GM12891 (cell line): Measurements from ENCODE around the gene SLC29A4.

ENCODE experiments used
- DNase-seq: peaks from one replicate; pipeline ENCODE4 v3.0.0; 2011; ENCODE audit warnings: low spot score; ENCODE audit not compliant: insufficient read length
- FAIRE-seq: peaks from 2 replicates; lab custom pipeline; 2011; peaks lifted over from hg19 to GRCh38; lab: Jason Lieb, UNC
- PAX5 ChIP-seq: IDR thresholded peaks from 2 replicates; pipeline ENCODE4 v1.6.1; 2011; ENCODE audit warnings: low read length, moderate library complexity, mild to moderate bottlenecking; ENCODE audit not compliant: insufficient read depth, severe bottlenecking
- POLR2A ChIP-seq: IDR thresholded peaks from 2 replicates; pipeline ENCODE4 v1.6.1; 2011; ENCODE audit warnings: low read depth, low read length, control low read depth
- POLR2AphosphoS5 ChIP-seq: IDR thresholded peaks from 2 replicates; pipeline ENCODE4 v1.6.1; 2011; ENCODE audit warnings: low read depth, low read length, control low read depth
- POU2F2 ChIP-seq: IDR thresholded peaks from 2 replicates; pipeline ENCODE4 v1.6.1; 2011; ENCODE audit warnings: low read depth, mild to moderate bottlenecking, control low read depth, low read length, moderate library complexity
- SPI1 ChIP-seq: IDR thresholded peaks from 2 replicates; pipeline ENCODE4 v1.6.1; 2011; ENCODE audit warnings: low read depth, low read length, control low read depth
- TAF1 ChIP-seq: IDR thresholded peaks from 2 replicates; pipeline ENCODE4 v1.6.1; 2011; ENCODE audit warnings: low read depth, low read length, control low read depth

The SLC29A4 gene

DNA sequence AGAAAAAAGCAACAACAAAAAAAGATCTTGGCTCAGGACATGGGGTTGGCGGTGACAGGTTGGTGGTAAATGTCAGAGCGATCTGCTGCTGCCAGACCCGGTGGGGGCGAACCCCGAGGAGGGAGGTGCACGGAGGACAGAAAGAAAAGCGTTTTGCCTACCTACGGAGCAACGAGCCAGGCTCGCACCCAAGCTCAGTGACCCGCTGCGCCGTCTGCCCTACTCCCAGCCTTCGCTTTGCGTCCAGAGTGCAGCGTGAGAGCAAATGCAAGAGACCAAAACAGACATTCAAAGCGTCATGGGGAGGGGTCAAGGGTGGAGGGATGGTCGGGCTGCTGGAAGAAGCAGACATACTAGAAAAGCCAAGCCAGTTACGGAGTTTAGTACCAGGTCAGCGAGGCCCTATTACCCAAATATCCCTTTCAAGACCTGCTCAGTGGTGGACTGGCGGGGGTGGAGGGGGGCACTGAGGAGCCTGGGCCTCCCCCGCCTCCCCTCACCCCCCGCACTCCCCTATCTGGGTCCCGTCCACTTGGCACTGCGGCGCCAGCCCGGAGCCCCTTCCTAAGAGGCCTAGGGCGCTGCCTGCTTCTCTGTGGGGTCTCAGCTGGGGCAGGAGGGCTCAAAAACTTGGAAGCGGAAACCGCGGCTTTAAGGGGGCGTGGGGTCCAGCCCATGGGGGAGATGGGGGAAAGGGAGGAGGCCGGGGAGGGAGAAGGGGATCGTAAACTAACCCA lies 66.9 kb downstream of the SLC29A4 start:
- DNase-seq (no peak), FAIRE-seq (no peak)
- no peak for TF ChIP-seq POLR2AphosphoS5
- no peak for TF ChIP-seq POU2F2
- TF ChIP-seq TAF1: no peak
- TF ChIP-seq PAX5: no peak
- no peak for TF ChIP-seq POLR2A
- TF ChIP-seq SPI1: no peak

DNA sequence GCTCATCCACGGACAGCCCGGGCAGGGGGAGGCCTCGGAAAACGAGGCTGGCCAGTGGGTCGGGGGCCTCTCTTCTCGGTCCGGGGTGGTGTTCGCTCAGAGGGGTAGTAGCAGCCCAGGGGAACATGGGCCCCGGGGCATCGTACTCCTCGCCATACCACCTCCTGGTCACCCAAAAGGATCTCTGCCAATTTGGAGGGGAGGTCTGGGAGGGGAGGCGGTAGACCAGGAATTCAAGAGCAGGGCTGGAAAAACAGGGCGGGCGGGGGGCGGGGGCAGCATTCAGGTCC lies 67.4 kb downstream of the SLC29A4 start:
- no peak for TF ChIP-seq POLR2AphosphoS5
- FAIRE-seq: no peak
- no peak for DNase-seq

DNA sequence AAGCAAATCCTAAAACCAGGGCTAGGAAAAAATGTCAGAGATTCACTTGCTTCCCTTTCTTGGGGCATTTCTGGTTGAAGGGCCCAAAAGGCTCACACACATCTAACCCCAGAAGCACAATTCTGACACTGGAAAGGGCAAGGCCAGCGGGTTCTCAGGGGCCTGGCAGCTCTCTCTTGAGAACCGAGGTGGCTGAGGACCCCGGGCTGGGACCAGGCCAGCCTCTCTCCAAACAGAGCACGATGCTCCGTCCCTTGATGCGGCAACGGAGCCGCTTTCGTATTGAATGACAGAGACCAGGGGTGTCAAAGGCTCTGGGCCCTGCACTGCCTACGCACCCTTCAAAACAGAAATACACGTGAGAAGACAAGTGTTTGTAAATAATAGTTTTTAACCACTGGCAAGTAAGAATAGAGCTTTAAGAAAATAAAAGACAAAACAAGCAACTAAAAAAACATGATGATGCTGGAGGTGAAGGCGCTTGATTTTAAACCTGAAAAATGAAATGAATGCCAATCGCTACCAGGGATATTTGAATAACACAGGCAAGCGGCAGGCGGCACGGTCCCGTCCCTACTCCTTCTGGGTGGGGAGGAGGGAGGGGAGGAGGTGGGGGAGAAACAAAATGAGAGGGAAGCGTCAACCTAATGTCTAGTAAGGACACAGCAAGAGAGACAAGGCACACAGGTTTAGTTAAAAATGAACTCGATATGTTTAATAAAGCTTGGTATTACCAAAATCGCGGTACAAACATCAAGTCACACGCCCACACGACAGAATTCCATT lies 68.0 kb downstream of the SLC29A4 start:
- TF ChIP-seq PAX5: no peak
- TF ChIP-seq TAF1: no peak
- TF ChIP-seq POU2F2: no peak
- TF ChIP-seq POLR2AphosphoS5: no peak
- TF ChIP-seq POLR2A: no peak
- TF ChIP-seq SPI1: no peak
- FAIRE-seq (no peak), DNase-seq (no peak)

DNA sequence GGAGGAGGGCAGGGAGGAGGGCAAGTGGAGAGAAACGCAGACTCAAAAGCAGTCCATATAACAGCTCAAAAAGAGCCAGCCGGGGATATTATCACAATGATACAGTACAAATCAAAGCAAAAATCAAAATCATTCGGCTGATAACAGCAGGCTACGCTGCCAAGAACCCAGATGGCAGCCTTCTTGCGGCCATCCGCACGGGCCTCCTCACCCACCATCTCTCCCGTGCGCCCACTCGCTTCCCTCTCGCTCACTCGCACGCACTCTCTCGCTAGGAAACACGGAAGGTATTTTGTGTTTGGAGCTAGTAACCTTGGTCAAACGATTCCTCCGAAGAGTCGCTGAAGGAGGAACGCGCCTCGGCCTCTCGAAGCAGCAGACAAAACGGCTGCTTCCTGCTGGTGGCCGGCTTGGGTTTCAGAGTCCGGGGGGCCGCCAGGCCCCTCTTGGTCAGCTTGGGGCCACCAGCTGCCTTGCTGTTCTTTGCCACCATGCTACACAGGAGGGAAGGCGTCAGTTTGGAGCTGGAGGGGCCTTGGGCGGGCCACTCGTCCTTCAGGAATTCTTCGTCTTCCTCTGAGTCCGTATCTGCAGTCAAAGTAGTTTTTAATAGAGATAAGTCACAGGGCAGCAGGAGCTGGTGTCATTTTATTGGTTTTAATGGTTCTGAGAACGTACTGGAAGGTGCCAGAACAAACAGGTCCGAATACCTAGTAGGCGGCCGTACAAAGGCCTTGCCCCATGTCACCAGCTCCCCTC lies 68.9 kb downstream of the SLC29A4 start:
- FAIRE-seq: no peak
- TF ChIP-seq SPI1 (no peak), POU2F2 (no peak), TAF1 (no peak), PAX5 (no peak), POLR2AphosphoS5 (no peak), POLR2A (no peak)
- DNase-seq: no peak

DNA sequence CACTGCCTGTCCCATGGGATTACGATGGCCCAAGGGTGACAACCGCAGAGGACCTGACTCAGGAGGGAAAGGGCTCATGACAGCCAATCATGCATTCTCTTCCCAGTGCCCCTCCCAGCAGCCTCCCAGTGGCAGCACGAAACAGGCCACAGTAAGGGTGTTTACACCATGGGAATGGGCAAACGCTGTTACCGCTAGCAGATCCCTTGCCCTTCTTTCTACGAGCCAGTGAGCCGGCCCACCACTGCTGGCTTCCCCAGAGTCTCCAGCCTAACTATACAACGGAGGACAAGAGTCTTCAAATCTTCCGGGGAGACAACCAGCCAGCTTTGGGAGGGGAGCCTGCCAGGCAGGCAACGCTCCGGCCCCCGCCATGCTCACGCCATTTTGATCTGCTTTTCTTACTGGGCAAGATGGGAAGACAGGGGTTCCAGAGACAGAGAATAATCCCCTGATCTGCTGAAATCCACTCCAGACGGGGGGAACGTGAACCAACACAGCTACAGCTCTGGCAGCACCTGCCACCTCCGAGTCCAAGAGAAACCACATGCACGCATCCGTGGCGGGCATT lies 69.8 kb downstream of the SLC29A4 start:
- DNase-seq: no peak
- FAIRE-seq: no peak
- TF ChIP-seq POU2F2 (no peak), POLR2A (no peak), POLR2AphosphoS5 (no peak), PAX5 (no peak), SPI1 (no peak), TAF1 (no peak)

DNA sequence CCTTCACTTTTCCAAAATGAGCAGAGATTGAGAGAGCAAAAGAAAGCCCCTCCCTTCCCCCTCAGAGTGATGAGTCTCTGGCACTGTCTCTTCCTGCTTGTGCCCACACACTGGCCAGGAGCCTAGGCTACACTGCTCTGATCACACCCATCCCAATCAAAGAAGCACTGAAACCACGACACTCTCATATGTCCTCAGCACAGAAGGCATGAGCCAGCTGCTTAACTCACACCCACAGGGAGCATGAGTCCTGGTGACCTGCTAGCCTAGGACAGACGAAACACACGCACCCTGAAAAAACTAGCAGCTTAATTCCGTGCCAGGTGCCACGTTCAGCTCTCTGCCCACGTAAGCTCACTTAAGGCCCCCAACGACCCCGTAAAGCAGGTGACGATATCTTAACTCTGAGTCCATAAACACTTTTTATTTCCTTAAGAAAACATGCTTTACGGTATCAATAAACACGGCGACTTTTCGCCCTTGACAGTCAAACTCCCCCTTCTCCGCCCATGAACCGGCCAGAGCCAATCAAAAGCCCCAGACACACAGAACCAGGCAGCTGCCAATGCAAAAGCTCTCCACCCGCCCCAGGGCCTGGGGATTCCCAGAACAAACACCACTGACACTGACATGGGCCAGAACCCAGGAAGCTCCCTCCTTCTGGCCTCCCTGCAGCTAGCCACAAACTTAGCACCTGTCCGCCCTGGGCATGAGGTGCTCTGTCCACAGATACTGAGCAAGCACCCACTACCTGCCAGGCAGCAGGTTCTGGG lies 71.9 kb downstream of the SLC29A4 start:
- peak; percentile 52 for FAIRE-seq
- no peak for DNase-seq
- TF ChIP-seq PAX5 (no peak), POLR2A (no peak), SPI1 (no peak), POLR2AphosphoS5 (no peak), TAF1 (no peak), POU2F2 (no peak)
